T-helper 2 cell treated with Interferon-gamma antibody and Interleukin-4, amounts not matched to agents 100 ng/mL and 5 ng/mL, for 36 hours (primary cell): ENCODE measurements around the gene LIMS1. TPM values are rescaled to one million over a fixed set of nuclear protein-coding genes. Genes with fewer than 3 reads are reported as not detected.

Experiments used
- intact Hi-C: fragments of 100-400 bp; cut with micrococcal nuclease; formaldehyde crosslinking; loops from one replicate; pipeline ENCODE4 v1.15.1; 2023
- total RNA-seq: library from RNA; stranded (reverse); gene quantifications from 2 replicates; pipeline ENCODE4 v1.2.3, GENCODE V29; 2022

LIMS1 gene
- total RNA-seq, 1 donor from 2014 or later: 65.4 TPM

DNA sequence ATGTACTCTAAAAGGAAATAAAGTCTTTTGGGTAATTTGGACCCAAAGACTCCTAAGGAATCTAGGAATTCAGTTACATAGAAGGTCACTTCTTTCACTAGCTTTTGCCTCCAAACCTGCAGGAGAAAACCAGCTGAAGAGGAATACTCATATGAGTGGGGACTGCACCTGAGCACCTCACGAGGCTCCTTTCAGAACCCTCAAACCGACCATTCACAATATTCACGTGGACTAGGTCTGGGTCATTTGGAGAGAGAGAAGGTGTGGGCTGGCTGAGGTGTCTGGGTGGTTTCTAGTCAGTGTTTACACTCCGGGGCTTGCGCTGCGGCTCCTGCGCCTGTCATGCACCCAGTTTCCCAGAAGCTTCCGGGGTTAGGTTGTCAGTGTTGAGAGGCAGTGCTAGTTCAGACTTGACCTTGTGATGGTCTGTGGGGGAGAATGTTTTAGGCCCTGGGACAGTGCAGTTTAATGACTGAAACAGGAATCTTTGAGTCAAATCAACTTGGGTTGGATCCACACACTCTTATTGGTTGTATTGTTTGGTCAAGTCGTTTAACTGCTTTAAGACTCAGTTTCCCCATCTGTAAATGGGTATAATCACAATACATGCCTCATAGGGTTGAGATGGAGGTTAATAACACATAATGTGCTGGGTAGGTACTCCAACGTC is 78.4 kb downstream of the LIMS1 start:
- intact Hi-C loops: loop anchor here (1.0 to 2.0 kb wide), 3 partner anchors 9 to 106 kb away; partner anchors contain the start of gene RANBP2

DNA sequence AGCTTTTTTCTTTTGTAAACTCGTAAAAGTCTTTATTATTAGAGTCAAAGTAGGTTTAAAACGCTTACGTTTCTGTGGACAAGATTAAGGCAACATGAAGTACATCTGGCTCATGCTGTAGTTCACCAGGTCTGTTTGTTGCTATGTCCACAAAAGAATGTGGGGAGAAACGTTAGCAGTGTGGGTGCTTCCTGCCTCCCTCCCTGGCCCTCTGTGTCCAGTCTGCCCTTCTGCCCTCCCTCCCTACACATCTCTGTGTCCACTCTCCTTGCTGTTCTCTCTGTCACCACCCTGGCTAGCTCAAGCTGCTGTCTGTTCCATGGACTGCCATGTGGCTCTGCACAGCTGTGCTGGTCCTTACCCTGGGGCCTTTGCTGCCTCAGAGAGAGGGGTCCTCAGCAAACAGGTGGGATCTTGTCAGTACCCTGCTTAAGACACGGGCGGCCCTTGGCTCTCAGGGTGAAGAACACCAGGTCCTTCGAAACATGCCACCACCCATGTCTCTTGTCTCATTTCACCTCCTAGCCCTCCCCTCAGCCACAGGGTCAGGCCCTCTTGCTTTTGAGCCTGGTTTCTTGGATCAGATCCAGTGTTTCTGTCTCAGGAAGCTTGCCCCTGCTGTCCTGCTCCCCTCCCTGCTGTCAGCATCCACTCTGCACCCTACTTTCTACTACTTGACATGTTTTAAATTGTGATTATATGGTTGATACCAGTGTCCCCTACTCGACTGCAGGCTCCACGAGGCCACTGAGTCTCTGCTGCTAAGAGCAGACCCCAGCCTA is 79.2 kb downstream of the LIMS1 start:
- intact Hi-C loops: loop anchor here (2.0 kb wide), 1 partner anchor 105 kb away; the partner anchor contains the start of gene RANBP2

DNA sequence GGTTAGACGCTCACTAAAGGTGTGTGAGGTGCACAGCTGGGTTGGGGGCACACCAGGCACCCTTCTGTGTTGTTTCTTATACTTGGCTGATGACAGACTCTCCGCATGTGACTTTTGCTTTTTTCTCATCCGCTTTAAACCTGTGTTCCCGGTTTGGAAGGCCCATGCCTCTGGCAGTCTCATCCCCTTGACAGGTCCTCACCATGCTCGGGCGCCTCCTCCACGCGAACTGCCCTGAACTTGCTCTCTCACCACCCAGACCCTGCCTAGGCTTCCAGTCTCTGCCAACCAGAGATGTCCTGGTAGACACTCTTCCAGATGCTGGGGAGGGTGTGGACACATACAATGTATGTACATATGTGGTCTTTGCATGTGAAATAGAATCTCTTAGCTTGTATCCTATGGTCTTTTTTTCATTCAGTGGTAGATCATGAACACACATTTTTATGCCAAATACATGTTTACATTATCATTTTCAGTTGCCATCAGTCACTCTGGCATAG is 79.8 kb downstream of the LIMS1 start:
- intact Hi-C loops: no loop called here

DNA sequence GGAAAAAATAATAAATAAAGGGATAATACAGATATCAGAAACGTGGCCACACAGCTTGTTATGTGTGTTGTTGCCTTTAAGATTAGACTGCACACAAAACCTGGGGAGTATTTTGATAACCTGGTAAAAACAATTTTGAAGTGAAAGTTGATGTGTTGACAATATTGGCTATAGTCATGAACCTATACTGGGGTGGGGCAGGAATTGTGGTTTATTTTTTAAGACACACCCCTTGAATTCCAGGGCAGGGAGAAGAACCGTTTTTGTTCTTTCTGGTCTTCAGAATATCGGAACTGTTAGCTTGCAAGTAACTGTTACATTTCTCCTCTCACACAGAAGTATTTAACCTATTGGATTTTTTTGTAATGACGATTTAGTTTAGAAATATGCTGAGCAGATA is 80.4 kb downstream of the LIMS1 start:
- intact Hi-C loops: no loop called here

DNA sequence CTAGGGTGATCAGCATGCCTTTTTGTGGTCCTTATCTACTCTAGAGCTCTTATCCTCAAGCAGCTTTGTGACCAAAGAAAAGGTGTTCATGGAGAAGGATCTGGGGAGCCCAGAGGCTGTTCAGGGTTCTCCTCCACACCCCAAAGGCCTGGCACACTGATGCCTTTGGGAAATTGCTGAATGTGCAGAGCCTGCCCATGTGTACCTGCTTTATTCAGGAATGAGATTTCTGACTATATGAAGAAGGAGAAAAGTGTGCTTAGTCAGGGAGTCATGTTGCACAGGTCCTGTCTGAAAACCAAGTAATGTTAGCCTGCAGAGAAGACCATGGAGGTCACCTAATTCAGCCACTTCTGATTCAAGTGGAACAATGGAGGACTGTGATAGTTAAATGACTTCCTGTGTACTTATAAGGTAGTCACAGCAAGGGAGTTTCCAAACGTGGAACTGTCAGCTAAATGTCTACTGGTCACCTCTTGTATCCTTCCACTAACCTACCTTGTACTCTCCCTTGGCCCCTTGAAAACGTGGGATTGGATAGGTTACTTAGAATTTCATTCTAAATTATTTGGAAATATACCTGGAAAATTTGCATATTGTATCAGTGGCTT is 81.3 kb downstream of the LIMS1 start:
- intact Hi-C loops: no loop called here

DNA sequence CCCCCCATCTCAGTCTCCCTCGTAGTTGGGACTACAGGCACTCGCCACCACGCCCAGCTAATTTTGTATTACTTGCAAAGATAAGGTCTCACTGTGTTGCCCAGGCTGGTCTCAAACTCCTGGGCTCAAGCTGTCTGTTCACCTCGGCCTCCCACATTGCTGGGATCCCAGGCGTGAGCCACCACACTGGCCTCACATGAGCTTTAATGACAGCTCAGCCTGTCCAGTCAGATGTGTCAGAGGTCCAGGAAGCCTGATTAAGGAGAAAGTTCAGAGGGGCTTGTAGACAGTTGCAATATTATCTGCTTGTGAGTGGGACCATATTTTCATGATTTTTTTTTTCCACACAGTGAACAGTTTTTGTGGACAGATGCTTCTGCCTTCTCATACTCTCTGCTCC is 82.0 kb downstream of the LIMS1 start:
- intact Hi-C loops: no loop called here

DNA sequence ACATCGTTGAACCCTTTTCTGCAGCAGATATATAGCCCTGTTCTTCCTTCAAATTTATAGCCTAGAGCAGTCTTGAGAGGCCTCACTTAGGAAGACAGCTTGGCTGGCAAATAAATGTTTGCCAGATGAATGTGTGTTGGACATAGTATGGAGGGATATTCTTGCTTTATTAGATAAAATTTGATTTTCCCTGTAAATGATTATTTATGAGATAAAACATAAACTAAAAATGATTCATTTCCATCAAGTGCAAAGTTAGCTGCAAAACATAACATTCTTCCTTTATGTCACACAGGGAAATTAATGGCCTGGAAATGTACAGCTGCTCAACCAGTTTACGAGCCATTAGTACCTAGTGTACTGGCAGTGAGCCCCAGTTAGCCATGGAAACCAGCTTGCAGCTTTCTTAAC is 82.5 kb downstream of the LIMS1 start:
- intact Hi-C loops: no loop called here

DNA sequence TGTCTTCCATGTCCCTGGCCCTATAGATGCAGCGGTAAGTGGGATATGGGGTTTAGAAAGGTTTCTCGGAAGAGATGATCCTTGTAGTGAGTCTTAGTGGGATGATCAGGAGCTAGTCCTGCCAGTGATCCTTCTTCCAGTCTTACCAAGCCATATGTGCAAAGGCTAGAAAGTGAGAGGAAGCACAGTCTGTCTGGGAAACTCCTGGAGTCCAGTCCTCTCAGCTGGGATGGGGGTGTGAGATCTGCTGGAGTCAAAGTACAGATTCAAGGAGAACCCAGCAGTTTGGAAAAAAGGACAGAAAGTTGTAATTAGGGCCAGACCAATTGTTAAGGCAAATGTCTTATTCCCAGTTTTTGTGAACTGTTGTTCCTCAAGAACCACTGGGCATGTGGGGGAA is 83.3 kb downstream of the LIMS1 start:
- intact Hi-C loops: no loop called here

DNA sequence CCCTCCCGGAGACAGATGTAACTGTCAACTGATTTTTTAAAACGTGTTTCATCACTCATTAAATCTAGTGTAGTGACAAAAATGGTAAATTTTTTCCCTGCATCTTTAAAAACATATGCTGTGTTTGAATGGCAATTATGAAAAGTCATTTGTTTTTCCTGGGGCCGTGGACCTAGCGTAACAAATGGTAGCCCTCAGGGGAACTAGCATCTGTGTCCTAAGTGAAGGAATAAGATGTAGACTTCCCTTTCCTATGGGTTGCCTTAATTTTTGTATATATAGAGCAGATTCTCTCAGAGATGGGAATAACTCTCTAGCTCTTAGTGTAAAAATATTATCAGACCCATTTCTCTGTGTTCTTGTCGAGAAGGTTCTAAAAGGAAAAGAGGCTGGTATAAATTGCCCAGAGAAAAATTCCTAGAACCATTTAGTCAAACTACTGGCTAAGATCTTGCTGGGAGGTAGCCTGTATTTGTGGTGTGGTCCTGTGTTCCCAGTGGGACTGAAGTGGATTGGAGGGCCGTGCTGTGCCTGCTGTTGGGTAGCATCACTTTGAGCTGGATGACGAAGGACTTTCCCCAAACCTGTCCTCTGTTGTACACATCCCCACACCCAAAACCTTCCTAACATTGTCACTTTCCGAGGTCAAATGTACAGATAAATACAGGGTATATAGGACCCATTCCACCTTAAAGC is 85.8 kb downstream of the LIMS1 start:
- intact Hi-C loops: loop anchor here (2.0 to 10.0 kb wide), 5 partner anchors 13 to 167 kb away; partner anchors contain the start of genes CCDC138, LIMS1 and RANBP2

DNA sequence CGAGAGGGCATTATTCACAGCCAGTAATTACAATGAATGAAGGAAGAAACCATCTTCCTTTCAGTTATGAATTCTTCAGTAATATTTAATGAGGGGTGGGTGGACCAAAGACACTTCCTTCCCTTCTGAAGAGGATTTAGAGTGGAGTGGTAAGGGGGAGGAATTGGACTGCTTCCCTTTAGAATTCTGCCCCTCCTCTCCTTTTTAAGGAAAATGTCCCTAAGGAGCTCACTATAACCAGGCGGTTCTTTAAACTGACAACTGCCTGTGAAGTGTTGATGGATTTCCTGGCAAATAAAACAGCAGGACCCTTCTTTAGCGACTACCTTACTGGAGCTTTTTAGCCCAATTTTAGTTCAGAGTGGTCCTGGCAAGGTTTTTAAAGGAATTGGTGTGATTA is 86.4 kb downstream of the LIMS1 start:
- intact Hi-C loops: loop anchor here (1.0 to 10.0 kb wide), 7 partner anchors 8 to 166 kb away; partner anchors contain the start of genes CCDC138, LIMS1 and RANBP2

DNA sequence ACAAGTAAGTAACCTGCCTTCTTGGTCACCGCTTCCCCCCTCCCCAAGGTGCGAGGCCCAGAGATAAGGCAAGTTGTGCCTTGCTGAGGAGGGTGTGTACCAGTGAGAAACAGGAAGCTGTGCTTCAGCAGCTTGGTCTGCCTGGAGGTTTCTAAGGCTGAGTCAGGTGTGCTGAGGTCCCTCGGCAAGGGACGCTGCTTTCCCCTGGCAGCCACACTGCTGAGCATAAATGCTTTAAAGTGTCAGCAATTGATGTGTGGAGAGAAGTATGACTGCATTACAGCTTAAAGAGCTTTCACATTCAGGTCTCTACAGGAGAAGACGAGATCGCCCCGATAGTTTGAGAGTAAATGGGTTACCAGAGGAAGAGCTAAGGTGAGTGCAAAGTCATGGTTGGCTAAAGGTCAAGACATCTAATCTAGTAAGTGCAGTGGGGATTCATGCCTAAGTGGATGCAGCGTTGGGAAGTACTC is 86.9 kb downstream of the LIMS1 start:
- intact Hi-C loops: loop anchor here (1.0 to 10.0 kb wide), 7 partner anchors 8 to 166 kb away; partner anchors contain the start of genes CCDC138, LIMS1 and RANBP2

DNA sequence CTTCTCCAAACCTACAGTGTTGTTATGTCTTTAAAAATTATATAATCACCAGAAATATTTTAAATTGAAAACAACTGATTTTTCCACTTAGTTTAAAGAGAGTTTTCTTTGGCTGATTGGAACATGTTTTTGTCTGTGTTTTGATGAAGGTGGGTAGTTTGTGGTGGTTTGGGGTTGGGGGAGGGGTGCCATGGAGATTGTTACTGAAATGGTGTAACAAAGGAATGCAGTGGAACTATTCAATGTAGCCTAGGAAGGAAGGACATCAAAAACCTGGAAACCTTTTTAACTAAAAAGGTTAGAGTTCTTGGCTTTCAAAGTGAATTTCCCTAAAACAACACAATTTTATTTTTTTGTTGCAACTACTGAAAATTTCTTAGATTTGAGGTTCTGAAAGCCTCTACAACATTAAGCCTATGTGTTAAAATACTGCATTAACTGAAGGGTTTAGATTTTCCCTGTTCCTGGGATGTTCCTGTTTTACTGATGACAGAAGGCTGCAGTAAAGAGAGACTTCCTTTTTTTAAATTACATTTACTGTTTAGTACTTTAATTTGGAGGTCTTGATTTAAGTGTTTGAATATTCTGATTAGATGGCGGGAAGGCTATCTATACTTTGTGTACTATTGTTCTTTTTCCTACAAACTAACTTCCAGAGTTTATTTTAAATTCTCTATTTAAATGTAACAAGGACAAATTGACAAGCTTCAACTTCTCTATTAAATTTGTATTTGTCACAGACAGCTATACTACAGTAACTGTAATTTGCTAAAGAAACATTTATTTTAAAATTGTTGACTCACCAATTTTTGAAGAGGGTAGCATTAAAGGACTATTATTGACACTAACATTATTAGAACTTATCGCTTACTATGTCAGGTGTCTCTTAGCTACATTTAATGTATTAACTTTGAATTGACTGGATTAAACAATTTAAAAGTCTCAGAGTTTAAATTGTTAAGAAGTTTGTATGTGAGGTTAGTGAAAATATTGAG is 87.7 kb downstream of the LIMS1 start:
- intact Hi-C loops: loop anchor here (1.0 to 10.0 kb wide), 7 partner anchors 7 to 165 kb away; partner anchors contain the start of genes CCDC138, LIMS1 and RANBP2

DNA sequence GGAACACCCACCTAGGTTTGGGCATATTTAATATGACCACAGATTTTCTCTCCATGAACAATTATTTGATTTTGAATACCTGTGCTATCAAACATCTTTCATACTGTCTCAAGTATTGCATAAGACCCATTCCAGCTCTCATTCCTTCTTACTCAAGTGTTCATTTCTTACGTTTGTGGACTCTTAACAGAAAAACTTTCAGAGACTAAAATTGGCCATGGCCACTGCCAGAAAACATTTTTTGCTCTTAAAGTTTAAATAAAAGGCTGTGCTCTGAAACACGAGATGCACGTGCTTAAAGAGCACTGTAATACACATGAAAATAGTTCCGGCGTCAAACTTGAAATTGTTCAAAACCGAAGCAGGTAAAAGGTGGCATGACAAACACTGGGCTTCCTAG is 89.3 kb downstream of the LIMS1 start:
- intact Hi-C loops: loop anchor here (10.0 kb wide), 1 partner anchor 89 kb away; the partner anchor contains the start of gene LIMS1

DNA sequence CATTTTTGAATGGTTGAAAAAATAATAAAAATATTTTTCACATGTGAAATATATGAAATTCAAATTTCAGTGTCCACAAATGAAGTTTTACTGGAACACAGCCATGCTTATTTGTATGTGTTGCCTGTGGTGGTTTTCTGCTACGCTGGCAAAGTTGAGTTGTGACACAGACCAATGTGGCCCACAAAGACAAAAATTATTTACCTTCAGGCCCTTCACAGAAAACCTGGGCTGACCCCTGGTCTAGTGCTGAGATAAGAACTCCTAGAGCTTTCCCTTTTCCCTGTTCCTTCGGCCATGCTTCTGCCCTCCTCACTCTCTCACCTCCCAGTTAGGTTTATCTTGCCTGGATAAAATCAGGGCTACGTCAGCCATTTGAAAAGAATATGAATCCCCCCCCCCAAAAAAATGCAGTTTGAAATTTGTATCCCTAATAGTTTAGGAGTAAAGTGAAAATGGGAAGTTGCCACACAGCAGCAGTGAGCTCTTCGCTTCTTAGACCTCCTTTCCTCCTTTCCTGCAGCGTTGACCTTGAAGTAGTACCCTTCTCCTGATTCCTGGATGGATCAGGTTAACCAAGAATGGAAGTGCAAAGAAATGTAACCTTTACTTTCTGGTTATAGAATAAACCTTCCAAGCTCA is 91.0 kb downstream of the LIMS1 start:
- intact Hi-C loops: loop anchor here (10.0 kb wide), 1 partner anchor 91 kb away; the partner anchor contains the start of gene LIMS1

DNA sequence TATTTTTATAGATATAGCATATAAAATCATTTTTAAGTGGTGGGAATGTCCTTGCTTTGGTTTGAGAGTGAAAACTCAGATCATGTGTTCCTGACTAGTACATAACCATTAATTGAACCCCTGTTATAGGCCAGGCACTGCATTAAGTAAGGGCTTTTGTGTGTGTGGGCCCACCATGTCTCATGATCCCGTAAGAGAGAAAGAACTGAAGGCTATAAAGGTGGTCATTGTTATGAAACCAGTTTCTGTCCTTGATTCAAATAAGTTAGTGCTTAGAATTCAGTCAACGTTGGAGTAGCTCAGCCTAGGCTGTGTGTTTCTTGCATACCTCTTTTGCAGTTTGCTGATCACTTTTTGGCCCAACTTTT is 91.5 kb downstream of the LIMS1 start:
- intact Hi-C loops: loop anchor here (10.0 kb wide), 1 partner anchor 91 kb away; the partner anchor contains the start of gene LIMS1

DNA sequence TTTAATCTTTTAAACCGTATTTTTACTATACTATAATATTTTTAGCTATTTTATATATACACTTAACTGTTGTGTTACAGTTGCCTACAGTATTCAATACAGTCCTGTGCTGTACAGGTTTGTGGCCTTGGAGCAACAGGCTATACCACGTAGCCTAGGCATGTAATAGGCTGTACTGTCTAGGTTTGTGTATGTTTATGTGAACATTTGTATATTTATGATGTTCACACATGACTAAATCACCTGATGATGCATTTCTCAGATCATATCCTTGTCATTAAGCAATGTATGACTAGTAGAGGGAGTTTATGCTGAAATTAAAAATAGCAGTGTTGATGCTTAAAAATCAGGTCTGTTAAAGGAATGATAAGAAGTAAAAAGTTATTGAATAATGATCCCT is 92.7 kb downstream of the LIMS1 start:
- intact Hi-C loops: loop anchor here (10.0 kb wide), 1 partner anchor 92 kb away; the partner anchor contains the start of gene LIMS1

DNA sequence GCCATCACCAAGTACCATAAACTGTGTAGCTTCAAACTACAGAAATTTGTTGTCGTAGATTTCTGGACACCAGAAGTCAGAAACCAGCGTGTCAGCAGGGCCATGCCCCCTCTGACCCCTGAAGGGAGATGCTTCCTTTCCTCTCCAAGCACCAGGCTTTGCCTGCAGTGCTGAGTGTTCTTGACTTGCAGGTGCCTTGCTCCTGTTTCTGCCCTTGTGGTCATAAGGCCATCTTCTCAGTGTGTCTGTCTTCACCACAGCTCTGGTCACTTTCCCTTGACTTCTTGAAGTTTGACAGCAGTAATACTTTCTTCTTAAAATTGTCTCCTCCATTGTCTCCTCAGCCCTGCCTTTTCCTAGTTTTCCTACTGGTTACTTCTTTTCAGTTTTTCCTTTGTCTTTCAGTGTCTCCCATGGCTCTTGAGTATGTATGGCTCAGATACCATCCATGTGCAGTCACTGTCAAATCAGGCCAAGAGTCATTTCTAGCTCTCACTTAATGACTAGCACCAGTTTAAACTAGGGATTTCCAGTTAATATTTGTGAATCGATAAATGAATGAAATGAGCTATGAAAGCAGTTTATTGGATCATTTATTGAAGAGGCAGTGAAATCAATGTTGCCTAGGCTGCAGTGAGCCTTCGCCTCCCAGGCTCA is 93.8 kb downstream of the LIMS1 start:
- intact Hi-C loops: loop anchor here (10.0 kb wide), 1 partner anchor 93 kb away; the partner anchor contains the start of gene LIMS1

DNA sequence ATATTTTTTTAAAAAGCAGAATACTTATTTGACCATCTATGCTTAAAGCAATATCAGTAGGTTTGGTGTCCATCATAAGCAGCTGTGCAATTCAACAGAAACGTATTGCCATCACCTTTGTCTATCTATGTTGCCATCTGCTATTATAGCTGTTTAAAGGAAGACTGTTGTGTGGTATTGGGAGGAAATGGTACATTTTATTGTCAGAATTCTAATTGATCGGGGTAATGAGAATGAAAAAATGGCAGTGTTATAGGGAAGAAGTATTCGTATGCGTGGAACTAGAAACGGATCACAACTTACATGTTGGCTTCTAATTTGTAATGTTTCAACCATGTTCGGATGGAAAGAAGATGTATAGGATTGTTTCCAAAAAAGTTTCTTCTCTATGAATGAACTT is 94.7 kb downstream of the LIMS1 start:
- intact Hi-C loops: loop anchor here (1.0 to 10.0 kb wide), 2 partner anchors 8 to 94 kb away; partner anchors contain the start of gene LIMS1
